Heart left ventricle (tissue), 16 donors: ENCODE results near the gene GGA2. TPM values are rescaled to one million over a fixed set of nuclear protein-coding genes. Genes with fewer than 3 reads are reported as not detected.

ENCODE experiments used
- ATAC-seq, 4 donors: fragments of 200-7000 bp; cut with Tn5 transposase; one replicate each; pipeline ENCODE4 v1.9.1; 2020 to 2022; ENCODE audit warnings: moderate library complexity in 4 of 4, mild to moderate bottlenecking in 3 of 4, moderate number of reproducible peaks in 1 of 4
- DNase-seq, 5 donors: peaks; one replicate each; pipeline ENCODE4 v3.0.0-alpha.2; 2020
- H3K27ac ChIP-seq, 12 donors: fragments of 200-600 bp; sonication (generic) in 4 of 12; one replicate each; pipeline versions ENCODE4 v1.5.0 to v1.8.0; 2016 to 2022; ENCODE audit warnings: mild to moderate bottlenecking in 2 of 12
- H3K27me3 ChIP-seq, 9 donors: fragments of 200-600 bp; sonication (generic) in 2 of 9; one replicate each; pipeline versions ENCODE4 v1.5.1 to v1.8.0; 2016 to 2022; ENCODE audit warnings: mild to moderate bottlenecking in 3 of 9
- H3K36me3 ChIP-seq, 9 donors: fragments of 200-600 bp; sonication (generic) in 2 of 9; one replicate each; pipeline versions ENCODE4 v1.5.0 to v1.8.0; 2018 to 2022; ENCODE audit warnings: mild to moderate bottlenecking in 2 of 9
- H3K4me1 ChIP-seq, 12 donors: fragments of 200-600 bp; sonication (generic) in 4 of 12; one replicate each; pipeline versions ENCODE4 v1.5.0 to v1.8.0; 2016 to 2022; ENCODE audit warnings: mild to moderate bottlenecking in 3 of 12
- H3K4me3 ChIP-seq, 12 donors: fragments of 200-600 bp; sonication (generic) in 4 of 12; one replicate each; pipeline versions ENCODE4 v1.5.0 to v1.8.0; 2017 to 2022; ENCODE audit warnings: mild to moderate bottlenecking in 9 of 12, moderate library complexity in 4 of 12
- H3K9me3 ChIP-seq, 12 donors: fragments of 200-600 bp; sonication (generic) in 4 of 12; one replicate each; pipeline versions ENCODE4 v1.5.0 to v1.8.0; 2016 to 2022; ENCODE audit warnings: mild to moderate bottlenecking in 1 of 12
- POLR2A ChIP-seq, 2 donors: fragments of 450-650 bp; IDR thresholded peaks; one replicate each; pipeline ENCODE4 v1.6.1; 2017; ENCODE audit warnings: antibody characterized with exemption in 2 of 2, mild to moderate bottlenecking in 2 of 2, moderate library complexity in 2 of 2
- WGBS, 4 donors: extraction: QIAGEN DNeasy Blood & Tissue Kit in 2 of 4; methylation state at CpG; one replicate each; pipeline versions ENCODE4 v1.1.5 to v1.1.7; 2013 to 2018; 5-methylcytosine and 5-hydroxymethylcytosine counted together
- intact Hi-C, 10 donors: fragments of 100-400 bp; cut with DNase I; formaldehyde crosslinking; loops; one replicate each; pipeline versions ENCODE4 v1.11.1 to v1.14.2; 2022
- polyA plus RNA-seq, 2 donors: library from polyadenylated mRNA; stranded (reverse); fragments of 200-250 nt; gene quantifications; one replicate each; pipeline ENCODE4 v1.2.3, GENCODE V29; 2013
- total RNA-seq, 9 donors: library from RNA; depleted of rRNA in 2 of 9; stranded (reverse); fragments of >200 nt in 2 of 9; fragmentation: NEBNext Ultra II Directional in 3 of 9; extraction: Animal tissue kit (Norgen Biotek cat#: 25700) in 3 of 9; gene quantifications; one replicate each; pipeline versions ENCODE4 v1.1.0 to v1.2.4, GENCODE V29; 2016 to 2023
- TF ChIP-seq, protein P1 (sequence below), 12 donors: fragments of 200-600 bp; sonication (generic) in 4 of 12; IDR thresholded peaks; one replicate each; pipeline versions ENCODE4 v1.5.0 to v1.8.0; 2018 to 2022; ENCODE audit warnings: antibody characterized with exemption in 12 of 12, mild to moderate bottlenecking in 5 of 12
- donor health status: ischemic (EF 13 %, LVEDD 7.1; RV severe dilation, severe dysfunction).
- donor health status: healthy with polysubstance abuse.
- donor health status: DM: no; HTN: yes; CAD: no.
- donor health status: DM: no; HTN: no; CAD: no.
- donor health status: ischemic (EF 25% LVEDD 6.9; RV normal size, moderate dysfunction).
- donor health status: ischemic (EF 25% LVEDD 5.7; RV mildly dilated, moderate dysfunction).
- donor health status: healthy.
- donor health status: DM: yes; HTN: yes; CAD: no.
- donor health status: ischemic (EF 35%, LVEDD 5.7; RV mildly dilated, moderate dysfunction).
- donor health status: nonischemic (EF 11% LVEDD 7.7; RV severe dilation, severe dysfunction).
- donor health status: DM: yes; HTN: yes; CAD: no.
- donor health status: PGD.
- donor health status: ischemic (EF 29% LVEDD 5.4; RV normal size, mild dysfunction).
- donor health status: nonischemic (EF 23%, LVEDD 6.1; RV moderate dilation, normal function).

The GGA2 gene
- total and polyA plus RNA-seq, 11 donors = 17.9 to 73.8 (median 46.6) TPM

DNA sequence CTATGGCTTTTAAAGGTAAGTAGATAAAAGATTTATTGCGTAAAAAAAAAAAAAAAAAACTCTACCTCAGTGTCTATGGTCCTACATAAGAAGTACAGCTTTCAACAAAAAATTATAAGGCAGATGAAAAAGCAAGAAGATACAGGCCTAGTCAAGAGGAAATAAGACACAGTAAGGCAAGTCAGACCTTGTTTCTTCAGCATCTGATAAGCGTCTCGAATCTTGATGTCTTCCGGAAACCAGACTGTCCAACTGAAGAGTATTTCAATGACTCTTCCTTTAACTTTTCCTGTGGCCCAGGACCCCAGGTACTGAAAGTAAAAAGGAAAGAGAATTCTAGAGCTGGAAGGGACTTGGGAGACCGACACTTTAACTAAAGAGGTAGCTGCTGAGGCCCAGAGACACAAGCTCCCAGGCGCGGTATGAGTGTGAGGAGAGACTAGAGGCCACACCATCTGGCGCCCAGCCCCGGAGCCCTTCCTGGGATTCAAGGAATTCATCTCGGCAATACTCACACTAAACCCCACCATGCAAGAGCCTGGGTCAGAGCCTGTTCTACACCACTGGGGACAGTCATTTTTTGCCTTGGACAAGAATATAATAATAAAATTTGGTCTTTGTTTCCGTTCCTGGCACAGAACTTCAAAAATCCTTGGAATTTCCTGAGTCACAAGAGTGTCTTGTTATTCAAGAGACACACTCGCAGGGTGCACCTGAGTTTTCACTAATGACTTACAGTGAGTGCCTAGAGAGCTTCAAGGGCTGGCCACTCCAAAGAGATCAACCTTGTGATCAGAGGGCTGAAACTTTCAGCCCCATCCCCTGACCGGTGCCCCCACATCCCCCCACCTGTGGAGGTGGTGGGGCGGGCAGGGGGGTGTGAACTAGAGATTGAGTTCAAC lies 18.6 kb downstream of the GGA2 start:
- Histone ChIP-seq H3K27ac (peak overlapping the region in 2 of 12 donors; percentile 25 to 41), H3K4me1 (peaks cover 0 to 21% (median 4%) of the 10 kb centered on the region in 12 donors), H3K36me3 (peaks cover 0 to 99% (median 90%) of the 10 kb centered on the region in 9 donors), H3K4me3 (no peak overlapping the region), H3K9me3 (no peaks in the 10 kb centered on the region), H3K27me3 (no peaks in the 10 kb centered on the region)
- no peak for ATAC-seq
- WGBS, 4 donors = 64 to 74% (median 70%) methylated on average over 14 of the region's 14 CpGs
- intact Hi-C loops = no loop called here
- TF ChIP-seq POLR2A (IDR thresholded peaks at IDR 0.05) = no peak
- TF ChIP-seq, protein P1, sequence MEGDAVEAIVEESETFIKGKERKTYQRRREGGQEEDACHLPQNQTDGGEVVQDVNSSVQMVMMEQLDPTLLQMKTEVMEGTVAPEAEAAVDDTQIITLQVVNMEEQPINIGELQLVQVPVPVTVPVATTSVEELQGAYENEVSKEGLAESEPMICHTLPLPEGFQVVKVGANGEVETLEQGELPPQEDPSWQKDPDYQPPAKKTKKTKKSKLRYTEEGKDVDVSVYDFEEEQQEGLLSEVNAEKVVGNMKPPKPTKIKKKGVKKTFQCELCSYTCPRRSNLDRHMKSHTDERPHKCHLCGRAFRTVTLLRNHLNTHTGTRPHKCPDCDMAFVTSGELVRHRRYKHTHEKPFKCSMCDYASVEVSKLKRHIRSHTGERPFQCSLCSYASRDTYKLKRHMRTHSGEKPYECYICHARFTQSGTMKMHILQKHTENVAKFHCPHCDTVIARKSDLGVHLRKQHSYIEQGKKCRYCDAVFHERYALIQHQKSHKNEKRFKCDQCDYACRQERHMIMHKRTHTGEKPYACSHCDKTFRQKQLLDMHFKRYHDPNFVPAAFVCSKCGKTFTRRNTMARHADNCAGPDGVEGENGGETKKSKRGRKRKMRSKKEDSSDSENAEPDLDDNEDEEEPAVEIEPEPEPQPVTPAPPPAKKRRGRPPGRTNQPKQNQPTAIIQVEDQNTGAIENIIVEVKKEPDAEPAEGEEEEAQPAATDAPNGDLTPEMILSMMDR (IDR thresholded peaks at IDR 0.05) = no peak
- peak in 1 of 5 donors; percentile 30 for DNase-seq

DNA sequence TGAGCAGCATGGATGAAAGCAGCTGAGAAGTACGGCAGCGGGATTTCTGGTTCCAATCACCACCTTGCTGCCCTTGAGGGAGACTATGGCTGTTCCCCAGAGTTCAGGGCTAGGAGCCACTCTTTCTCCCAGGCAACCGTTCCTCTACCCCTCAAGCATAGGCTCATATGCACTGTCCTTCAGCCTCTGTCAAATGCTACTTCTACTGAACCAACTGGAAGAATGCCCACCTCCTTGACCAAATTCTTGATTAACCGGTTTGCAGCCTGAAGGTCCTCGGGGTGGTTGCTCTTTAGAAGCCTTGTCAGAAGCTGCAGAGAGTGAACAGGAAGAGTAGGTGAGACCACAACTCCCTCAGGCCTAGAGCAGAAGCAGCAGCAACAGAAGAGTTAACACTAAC lies 23.8 kb downstream of the GGA2 start:
- Histone ChIP-seq H3K4me3 (no peak overlapping the region), H3K27ac (no peak overlapping the region), H3K9me3 (no peaks in the 10 kb centered on the region), H3K4me1 (peaks cover 0 to 8% (median 3%) of the 10 kb centered on the region in 12 donors), H3K27me3 (no peaks in the 10 kb centered on the region), H3K36me3 (peaks cover 0 to 100% (median 96%) of the 10 kb centered on the region in 9 donors)
- ATAC-seq = no peak
- DNase-seq = no peak
- 92 to 96% (median 95%) methylated on average over 5 of the region's 5 CpGs for WGBS, 4 donors
- no peak for TF ChIP-seq POLR2A (IDR thresholded peaks at IDR 0.05)
- TF ChIP-seq, protein P1 (IDR thresholded peaks at IDR 0.05) = no peak
- intact Hi-C loops = no loop called here

GRCh38 chr16:23485841-23486240 lies 24.5 kb downstream of the GGA2 start:
- no peak for DNase-seq
- no peak for ATAC-seq
- Histone ChIP-seq H3K27ac (no peak overlapping the region), H3K9me3 (no peaks in the 10 kb centered on the region), H3K4me1 (peaks cover 0 to 8% (median 0%) of the 10 kb centered on the region in 12 donors), H3K36me3 (peaks cover 0 to 100% (median 96%) of the 10 kb centered on the region in 9 donors), H3K4me3 (no peak overlapping the region), H3K27me3 (no peaks in the 10 kb centered on the region)
- intact Hi-C loops = no loop called here
- WGBS, 4 donors = 94 to 97% (median 96%) methylated on average over 8 of the region's 8 CpGs
- TF ChIP-seq, protein P1 (IDR thresholded peaks at IDR 0.05) = no peak
- no peak for TF ChIP-seq POLR2A (IDR thresholded peaks at IDR 0.05)

DNA sequence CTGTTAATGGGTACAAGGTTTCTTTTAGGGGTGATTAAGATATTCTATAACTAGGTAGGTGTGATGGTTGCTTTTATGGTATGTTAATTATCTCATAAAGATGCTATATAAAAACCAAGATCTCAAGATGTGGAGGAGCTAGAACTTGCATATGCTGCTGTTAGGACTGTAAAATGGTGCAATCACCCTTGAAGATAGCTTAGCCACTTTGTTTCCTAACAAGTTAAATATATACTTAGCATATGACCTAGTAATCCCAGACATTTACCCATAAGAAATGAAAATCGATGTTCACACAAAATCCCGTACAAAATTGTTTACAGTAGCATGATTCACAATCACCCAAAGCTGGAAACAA lies 25.1 kb downstream of the GGA2 start:
- no peak overlapping the region for H3K27ac ChIP-seq
- H3K36me3 ChIP-seq = peaks cover 0 to 100% (median 96%) of the 10 kb centered on the region in 9 donors
- no peaks in the 10 kb centered on the region for H3K27me3 ChIP-seq
- ATAC-seq = no peak
- peaks cover 0 to 8% (median 0%) of the 10 kb centered on the region in 12 donors for H3K4me1 ChIP-seq
- no peak for DNase-seq
- H3K4me3 ChIP-seq = no peak overlapping the region
- WGBS, 4 donors = 85 to 96% (median 93%) methylated on average over 2 of the region's 2 CpGs
- H3K9me3 ChIP-seq = no peaks in the 10 kb centered on the region
- intact Hi-C loops = no loop called here
- TF ChIP-seq, protein P1 (IDR thresholded peaks at IDR 0.05) = no peak
- TF ChIP-seq POLR2A (IDR thresholded peaks at IDR 0.05) = no peak
